C4-2B (cell line): ENCODE data around the gene VWC2.

Source experiments
- H3K27ac ChIP-seq: fragments of 450-650 bp; 2 replicates; pipeline ENCODE4 v1.5.1; 2017
- ZFX ChIP-seq: fragments of 450-650 bp; IDR thresholded peaks from 2 replicates; pipeline ENCODE4 v1.6.1; 2017
- TF ChIP-seq, protein P1 (sequence below): fragments of 450-650 bp; conservative IDR thresholded peaks from 2 replicates; pipeline ENCODE4 v1.5.1; 2017; ENCODE audit warnings: mild to moderate bottlenecking

VWC2 gene

DNA sequence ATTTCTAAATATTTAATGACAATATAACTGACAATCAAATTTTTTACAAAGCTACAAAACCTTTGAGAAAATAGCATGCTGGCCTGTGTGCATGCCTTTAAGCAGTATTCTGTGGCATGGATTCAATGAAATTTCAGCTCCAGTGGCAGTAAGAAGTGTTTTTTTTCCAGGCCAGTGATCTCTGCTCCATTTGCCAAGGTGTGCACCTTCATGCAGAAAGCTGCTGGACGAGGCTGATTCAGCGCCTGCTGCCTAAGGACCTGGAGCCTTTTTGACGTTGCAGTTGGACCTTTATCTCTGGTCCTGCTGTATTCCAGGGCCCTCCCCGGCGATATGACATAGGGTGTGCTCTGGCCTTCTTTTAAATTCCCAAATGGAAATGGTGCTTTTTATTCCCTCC lies 26.6 kb downstream of the VWC2 start:
- no peak overlapping the region for H3K27ac ChIP-seq
- no peak for TF ChIP-seq ZFX
- TF ChIP-seq, protein P1, sequence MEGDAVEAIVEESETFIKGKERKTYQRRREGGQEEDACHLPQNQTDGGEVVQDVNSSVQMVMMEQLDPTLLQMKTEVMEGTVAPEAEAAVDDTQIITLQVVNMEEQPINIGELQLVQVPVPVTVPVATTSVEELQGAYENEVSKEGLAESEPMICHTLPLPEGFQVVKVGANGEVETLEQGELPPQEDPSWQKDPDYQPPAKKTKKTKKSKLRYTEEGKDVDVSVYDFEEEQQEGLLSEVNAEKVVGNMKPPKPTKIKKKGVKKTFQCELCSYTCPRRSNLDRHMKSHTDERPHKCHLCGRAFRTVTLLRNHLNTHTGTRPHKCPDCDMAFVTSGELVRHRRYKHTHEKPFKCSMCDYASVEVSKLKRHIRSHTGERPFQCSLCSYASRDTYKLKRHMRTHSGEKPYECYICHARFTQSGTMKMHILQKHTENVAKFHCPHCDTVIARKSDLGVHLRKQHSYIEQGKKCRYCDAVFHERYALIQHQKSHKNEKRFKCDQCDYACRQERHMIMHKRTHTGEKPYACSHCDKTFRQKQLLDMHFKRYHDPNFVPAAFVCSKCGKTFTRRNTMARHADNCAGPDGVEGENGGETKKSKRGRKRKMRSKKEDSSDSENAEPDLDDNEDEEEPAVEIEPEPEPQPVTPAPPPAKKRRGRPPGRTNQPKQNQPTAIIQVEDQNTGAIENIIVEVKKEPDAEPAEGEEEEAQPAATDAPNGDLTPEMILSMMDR: no peak

DNA sequence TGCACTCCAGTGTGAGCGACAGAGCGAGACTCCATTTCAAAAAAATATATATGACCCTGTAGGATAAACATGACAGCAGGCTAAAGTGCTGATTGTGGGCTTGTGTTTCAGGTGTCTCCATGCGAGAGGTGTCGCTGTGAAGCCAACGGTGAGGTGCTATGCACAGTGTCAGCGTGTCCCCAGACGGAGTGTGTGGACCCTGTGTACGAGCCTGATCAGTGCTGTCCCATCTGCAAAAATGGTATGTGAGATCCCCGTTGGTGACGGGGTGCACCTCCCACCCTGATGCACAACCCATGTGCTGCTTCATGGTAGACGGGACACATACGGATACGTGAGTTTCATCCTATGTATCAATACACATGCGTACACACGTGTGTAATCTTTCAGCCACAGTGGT lies 29.2 kb downstream of the VWC2 start:
- TF ChIP-seq, protein P1: no peak
- no peak for TF ChIP-seq ZFX
- no peak overlapping the region for H3K27ac ChIP-seq

DNA sequence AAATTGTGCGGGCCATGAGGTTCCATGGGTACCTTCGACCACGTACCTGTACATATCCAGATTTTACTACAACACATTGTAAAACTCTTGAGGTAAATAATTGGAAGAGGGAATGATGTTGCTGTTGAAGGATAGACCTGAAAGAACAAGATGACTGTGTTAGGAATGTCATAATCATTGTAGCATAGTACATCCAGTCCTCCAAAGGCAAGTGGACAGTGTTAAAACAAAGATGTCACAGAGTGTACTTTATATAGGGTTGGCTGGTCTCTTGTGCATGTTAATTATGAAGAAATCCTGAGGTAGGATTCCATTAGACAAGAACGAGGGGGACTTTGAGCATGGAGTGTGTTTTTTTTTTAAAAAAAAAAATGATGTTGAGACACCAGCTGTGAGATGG lies 30.4 kb downstream of the VWC2 start:
- no peak overlapping the region for H3K27ac ChIP-seq
- TF ChIP-seq, protein P1: no peak
- no peak for TF ChIP-seq ZFX

DNA sequence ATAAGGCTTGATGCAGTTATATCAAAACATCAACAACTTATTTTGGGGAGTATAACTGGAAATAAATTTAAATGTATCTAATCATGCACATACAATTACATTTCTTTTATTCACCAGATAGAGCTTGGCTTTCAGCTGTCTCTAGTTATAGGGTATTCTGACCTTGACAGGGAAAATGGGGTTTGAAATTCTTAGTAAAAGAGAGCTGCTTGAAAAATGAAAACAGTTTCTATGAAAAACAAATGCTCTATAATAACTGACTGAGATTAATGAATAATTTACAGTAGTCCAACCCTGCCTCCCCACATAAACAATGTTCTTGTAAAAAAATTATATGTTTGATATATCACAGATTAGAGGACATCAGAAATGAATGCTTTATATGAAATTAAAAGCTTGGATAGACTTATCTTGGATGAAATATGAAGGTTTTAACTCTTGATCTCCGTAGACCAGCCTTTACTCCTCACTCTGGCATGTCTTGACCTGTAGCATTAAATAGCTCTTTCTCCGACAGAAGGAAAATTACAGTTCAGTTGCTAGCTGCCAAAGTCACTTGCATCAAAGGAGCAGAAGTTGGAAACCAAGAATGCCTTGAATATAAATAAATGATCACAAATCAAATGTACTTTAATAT lies 32.1 kb downstream of the VWC2 start:
- H3K27ac ChIP-seq: no peak overlapping the region
- TF ChIP-seq, protein P1: no peak
- TF ChIP-seq ZFX: no peak

DNA sequence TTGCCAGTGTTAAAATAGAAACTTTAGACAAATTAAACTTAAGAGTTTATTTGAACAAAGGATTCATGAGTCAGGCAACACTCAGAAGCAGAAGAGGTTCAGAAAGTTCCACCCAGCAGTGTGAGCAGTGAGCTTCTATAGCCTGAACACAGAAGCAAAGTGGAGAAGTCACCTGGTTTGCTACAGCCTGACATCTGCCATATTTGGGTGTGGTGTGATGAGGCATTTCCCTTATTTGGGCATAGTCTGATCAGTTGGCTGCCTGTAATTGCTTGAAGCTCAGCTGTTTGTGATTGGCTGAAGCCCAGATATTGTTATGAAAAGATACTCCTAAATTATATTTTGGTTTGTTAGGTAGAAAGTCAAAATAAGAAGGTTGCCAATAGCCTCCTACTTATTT lies 39.1 kb downstream of the VWC2 start:
- TF ChIP-seq, protein P1: no peak
- TF ChIP-seq ZFX: no peak
- H3K27ac ChIP-seq: no peak overlapping the region

DNA sequence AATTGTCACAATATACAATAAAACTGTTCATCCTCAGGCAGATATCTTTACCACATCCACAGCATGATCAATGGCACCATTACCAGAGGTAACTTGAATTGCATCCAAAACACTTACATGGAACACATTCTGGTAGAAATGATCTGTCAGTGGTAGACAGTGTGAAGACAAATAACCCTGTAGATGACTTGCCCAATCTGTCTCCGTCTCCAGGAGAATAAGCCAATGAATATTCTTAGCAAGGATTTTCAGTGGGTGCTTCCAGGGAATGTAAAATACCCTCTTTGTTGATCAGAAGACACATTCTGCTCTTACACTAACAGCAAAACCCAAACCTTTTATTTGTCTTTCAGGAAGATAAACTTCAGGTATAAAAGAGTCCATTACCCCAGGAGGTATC lies 43.8 kb downstream of the VWC2 start:
- TF ChIP-seq ZFX: no peak
- TF ChIP-seq, protein P1: no peak

DNA sequence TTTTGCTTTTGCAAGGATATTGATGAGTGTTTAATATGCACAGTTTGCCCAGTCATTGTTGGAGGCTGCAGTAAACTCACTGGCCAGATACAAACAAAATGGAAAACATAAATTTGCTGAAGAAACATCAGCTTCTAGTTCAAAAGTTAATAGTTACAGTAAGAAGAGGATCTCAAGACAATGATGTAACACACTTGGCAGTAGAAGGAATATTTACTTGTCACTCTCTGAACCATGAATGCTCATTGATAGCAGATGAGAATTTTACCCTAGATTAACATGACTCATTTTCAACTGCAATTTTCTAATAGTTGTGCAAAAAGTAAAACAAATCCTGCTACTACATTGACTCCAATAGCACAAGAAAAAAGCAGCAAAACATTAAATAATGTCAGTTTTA lies 47.7 kb downstream of the VWC2 start:
- no peak overlapping the region for H3K27ac ChIP-seq
- TF ChIP-seq, protein P1: no peak
- TF ChIP-seq ZFX: no peak

More for the DNA sequence above, 43.8 kb downstream of the VWC2 start:
- H3K27ac ChIP-seq: no peak overlapping the region
